CD4-positive, alpha-beta T cell treated with Interferon gamma for 1 hour (primary cell): Measurements from ENCODE around the gene LRR1.
"Not testable (repeated sequence)": the region's sequence is repeated elsewhere in the genome, so short reads cannot be mapped to it uniquely, and the experiment has no call there.

Experiments
- DNase-seq: peaks from one replicate; pipeline ENCODE4 v3.0.0-alpha.2; 2020

Gene LRR1, protein sequence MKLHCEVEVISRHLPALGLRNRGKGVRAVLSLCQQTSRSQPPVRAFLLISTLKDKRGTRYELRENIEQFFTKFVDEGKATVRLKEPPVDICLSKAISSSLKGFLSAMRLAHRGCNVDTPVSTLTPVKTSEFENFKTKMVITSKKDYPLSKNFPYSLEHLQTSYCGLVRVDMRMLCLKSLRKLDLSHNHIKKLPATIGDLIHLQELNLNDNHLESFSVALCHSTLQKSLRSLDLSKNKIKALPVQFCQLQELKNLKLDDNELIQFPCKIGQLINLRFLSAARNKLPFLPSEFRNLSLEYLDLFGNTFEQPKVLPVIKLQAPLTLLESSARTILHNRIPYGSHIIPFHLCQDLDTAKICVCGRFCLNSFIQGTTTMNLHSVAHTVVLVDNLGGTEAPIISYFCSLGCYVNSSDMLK

DNA sequence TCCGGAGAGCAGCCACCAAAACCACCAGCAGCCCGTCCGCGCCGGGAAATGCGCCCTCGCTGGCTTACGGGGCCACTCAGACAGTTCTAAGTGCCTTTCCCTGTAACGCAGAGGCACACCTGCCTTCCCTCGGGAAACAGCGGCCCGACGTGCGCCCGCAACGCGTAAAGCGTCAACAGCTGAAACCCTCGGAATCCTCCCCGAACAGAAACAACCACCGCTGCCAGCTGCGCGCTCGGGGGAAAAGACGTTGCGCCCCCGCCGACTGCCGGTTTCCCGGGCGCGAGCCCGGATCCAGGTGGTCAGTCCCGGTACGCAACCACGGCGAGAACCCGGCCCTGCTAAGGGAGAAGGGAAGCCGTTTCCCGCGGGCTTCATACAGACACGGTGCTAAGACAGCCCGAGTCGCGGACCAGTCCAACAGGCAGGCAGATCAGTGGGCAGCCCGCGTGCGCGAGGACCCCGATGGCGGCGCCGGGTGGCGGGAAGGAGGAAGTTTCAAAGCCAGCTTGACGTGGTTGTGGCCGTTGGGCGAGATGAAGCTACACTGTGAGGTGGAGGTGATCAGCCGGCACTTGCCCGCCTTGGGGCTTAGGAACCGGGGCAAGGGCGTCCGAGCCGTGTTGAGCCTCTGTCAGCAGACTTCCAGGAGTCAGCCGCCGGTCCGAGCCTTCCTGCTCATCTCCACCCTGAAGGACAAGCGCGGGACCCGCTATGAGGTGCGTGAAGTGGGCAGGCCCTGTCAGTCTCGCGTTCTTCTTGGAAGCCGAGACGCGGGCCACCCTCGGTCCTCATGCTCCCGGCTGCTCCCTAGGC lies at the start of gene LRR1:
LRR1 (plus strand) TSS at position 456 of the 816 bp plus-strand sequence; CDS start at position 537, 81 bp downstream.
- peak; percentile 82 for DNase-seq

DNA sequence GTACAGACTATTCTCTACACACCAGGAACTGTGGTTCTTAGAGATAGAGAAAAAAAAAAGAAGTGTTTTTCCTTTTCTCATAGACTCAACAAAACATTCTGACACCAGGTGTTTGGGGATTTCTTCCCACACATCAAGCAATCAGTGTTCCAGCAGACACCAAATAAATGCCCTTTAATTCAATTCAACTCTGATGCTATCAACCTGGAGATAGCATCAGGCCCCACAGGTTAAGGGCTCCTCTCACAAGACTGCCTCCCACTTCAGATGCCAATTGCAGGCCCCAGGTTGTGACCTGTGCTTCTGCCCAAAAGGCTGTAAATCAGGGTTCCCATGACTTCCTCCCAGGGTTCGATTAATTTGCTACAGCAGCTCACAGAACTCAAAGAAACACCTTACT lies 49.3 kb upstream of the LRR1 start:
- no peak for DNase-seq

DNA sequence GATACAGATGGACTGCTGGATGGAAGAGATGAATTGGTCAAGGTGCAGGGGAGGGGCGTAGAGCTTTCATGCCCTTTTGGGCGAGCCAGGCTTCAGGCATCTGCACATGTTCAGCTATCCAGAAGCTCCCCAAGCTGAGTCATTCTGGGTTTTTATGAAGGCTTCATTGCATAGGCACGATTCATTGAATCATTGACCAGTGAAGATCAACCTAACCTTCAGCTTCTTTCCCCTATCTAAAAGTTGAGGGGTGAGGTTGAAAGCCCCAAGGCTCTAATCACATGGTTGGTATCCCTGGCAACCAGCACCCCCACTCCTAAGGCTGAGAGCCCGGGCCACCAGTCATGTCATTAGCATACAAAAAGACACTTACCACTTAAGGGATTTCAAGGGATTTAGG lies 48.9 kb upstream of the LRR1 start:
- no peak for DNase-seq

DNA sequence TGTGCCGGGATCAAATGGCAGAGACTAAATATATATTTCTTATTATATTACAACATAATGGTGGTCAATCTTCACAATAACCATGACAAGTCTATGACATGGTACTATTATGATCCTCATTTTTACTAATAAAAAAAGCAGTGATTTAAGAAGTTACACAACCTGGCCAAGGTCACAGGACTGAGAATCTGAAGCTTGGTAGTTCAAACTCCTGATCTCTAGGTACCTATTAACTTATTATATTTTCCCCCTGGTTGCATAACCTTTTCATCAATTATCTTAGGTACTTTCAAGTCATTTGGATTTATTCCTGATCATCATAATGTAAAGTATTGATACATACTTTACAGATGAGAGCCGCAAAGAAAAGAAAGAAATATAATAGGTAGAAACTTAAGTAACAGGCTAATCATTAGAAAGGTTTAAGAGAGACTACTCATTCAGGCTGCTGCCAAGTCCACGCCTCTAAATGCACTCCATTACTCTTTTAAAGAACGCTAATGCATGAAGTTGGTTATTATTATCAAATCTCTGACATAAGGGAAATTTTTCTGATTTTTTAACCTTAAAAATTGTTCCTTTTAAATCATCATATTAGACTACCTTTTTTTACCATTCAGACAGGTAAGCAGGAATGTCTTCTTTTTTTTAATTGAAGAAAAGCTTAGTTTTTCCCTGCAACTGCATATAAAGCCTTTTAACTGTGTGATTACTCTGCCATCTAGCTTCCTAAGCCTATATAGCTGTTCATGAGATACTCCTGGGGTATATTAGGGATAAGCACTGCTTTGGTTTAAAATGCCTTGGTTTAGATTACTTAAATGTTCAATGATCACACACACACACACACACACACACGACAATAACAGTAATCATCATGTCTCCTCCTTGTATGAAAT lies 48.2 kb upstream of the LRR1 start:
- DNase-seq = no peak

DNA sequence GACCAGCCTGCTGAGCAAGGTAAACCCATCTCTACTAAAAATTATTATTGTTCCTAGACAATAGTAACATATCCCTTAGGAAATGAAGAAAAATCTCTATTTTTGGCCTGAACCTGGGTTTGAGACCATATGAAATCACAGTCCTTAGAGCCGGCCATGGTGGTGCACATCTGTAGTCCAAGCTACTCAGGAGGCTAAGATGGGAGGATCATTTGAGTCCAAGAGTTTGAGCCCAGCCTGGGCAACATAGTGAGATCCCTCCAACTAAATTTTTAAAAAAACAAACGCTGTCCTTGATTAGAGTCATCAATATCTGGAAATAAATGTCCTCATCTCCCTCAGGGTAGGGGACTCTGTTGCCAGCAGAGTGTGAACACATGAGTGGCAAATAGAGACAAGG lies 47.2 kb upstream of the LRR1 start:
- DNase-seq = no peak

DNA sequence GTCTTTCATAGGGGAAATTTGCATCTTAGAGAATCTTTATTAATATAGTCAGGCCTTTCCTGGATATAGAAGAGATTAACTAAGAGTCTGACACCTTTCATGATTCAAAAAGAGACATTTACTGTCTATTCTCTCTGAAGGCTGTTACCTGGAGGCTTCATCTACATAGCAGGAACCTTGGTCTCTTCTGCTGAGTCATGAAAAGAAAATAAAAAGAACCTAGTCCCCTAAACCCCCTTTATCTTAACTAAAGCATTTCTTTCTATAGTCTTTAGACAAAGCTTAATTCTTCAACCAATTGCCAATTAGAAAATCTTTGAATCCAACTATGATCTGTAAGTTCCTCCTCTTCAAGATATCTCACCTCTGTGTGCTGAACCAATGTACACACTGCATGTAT lies 45.6 kb upstream of the LRR1 start:
- DNase-seq = no peak

DNA sequence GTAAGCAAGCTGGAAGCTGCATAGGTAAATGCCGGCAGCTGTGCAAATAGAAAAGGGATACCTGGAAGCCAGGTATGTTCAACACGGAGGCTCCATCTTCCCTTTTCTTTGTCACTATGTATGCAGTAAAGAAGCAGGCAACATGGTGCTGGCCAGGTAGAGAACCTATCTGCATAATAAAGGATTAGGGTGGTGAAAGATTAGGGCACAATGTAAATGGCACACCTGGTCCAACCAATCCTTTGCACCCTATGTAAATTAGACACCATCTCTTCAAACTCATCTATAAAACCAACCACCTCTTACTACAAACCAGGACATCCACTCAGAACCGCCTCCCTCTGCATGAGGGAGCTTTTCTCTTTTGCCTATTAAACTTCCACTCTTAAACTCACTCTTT lies 44.8 kb upstream of the LRR1 start:
- DNase-seq = no peak

DNA sequence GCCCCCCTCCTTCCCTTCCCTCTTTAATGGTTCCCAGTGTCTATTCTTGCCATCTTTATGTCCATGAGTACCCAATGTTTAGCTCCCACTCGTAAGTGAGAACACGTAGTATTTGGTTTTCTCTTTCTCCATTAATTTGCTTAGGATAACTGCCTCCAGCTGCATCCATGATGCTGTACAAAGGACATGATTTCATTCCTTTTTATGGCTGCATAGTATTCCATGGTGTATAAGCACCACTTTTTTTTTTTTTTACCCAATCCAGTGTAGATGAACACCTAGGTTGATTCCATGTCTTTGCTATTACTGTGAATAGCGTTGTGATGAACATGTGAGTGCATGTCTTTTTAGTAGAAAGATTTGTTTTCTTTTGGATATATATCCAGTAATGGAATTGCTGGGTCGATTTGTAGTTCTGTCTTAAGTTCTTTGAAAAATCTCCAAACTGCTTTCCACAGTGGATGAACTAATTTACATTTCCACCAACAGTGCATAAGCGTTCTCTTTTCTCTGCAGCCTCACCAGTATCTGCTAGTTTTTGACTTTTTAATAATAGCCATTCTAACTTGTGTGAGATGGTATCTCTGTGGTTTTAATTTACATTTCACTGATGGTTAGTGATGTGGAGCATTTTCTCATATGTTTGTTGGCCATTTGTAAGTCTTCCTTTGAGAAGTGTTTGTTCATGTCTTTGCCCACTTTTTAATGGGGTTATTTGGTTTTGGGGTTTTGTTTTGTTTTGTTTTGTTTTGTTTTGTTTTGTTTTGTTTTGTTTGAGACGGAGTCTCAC lies 38.6 kb upstream of the LRR1 start:
- DNase-seq = no peak

DNA sequence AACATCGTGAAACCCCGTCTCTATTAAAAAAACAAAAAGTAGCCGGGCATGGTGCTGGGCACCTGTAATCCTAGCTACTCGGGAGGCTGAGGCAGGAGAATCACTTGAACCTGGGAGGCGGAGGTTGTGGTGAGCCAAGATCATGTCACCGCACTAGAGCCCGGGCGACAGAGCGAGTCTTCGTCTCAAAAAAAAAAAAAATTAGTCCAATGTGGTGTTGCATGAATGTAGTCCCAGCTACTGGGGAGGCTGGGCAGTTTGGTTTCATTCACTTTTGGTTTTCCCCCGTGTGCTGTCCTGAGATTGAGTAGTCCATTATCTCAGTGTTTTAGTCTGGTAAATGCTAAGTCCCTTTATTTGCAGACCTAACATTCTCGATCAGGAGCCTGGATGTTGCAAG lies 32.0 kb upstream of the LRR1 start:
- no peak for DNase-seq

DNA sequence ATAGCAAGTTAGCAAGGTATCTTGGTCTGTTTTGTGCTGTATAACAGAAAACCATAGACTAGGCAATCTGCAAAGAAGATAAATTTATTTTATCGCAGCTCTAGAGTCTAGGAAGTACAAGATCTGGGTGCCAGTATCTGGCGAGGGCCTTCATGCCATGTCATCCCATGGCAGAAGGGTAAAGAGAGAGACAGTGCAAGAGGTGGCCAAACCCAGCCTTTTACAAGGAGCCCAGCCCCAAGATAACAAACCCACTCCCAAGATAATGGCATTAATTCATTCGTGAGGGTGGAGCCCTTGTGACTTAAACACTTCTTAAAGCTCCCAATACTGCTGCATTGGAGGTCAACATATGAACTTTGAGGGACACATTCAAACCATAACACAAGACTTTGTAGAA lies 29.5 kb upstream of the LRR1 start:
- DNase-seq = no peak

DNA sequence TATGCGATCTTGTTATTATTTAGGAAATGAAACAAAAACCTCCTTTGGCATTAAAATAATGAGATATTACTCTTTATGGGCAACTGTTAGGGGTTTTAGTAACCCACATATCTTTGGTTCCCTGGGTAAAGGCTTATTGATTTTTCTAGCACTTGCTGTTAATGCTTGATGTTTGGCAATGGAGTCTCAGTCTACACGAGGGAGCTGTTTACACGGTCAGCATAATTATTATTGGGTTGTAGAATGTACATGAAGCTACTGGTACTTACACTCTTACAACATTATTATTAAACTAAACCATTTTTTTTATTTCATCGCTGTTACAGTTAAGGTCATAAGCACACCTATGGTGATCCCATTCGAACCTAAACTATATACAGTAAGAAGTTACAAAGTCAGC lies 24.7 kb upstream of the LRR1 start:
- no peak for DNase-seq

DNA sequence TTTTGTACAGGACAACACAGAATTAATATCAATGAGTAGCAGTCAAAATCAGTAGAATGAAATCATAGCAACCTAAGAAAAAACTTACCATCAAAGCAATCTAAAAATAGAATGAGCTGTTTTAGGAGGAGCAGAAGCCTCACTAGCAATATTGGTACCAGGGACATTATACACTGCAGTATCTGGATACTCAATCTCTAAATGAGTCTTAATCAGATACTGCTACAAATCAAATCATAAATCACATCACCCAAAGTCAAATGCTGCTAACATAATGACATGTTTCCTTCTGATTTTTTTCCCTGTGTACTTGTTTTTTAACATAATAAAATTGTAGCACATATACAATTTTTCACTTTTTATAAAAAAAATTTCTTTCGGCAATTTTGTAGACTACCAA lies 20.6 kb upstream of the LRR1 start:
- DNase-seq = no peak

DNA sequence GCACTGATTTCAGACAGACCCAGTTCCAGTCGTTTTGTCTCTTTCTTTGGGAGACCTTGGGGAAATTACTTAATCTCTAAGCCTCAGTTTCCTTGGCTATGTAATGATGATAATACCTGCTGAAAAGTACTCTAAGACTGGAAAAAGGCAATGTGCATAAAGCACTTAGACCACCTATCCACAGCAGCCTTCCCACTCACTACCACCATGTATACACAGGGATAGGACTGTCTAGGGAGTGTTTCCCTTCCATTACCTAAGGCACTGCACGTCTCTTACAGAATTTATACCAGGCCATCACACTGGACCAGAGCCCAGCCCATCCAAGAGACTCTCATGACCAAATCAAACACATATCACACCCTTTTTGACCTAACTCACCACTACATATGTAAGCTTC lies 18.9 kb upstream of the LRR1 start:
- DNase-seq = no peak

DNA sequence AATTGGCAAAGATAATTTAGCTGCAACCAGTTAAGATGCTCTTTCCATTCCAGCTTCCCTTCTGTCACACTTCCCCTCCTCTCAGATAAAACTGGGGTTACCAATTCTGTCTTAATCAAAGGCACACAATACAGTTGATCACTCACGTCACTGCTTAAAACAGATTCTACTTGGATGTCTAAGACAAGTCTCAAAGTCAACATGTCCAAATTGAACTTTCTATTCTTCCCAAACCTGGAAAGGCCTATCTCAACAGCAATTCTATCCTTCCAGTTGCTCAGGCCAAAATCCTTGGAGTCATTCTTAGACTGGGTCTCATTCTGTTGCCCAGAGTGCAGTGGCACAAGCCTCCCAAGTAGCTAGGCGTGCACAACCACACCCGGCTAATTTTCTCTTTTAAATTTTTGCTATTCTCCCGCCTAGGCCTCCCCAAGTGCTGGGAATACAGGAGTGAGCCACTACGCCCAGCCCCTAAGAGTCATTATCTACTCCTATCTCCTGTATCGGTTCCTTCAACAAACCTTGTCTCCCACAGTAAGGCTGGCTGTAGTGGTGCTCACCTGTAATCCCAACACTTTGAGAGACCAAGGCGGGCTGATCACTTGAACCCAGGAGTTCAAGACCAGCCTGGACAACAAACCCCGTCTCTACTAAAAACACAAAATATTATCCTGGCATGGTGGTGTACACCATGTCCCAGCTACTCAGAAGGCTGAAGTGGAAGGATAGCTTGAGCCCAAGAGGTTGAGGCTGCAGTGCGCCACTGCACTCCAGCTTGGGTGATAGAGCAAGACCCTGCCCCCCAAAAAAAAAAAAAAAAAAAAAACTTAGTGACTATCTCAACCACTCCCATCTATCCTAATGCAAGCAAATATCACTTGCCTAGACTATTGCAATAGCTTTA lies 17.3 kb upstream of the LRR1 start:
- DNase-seq = no peak

DNA sequence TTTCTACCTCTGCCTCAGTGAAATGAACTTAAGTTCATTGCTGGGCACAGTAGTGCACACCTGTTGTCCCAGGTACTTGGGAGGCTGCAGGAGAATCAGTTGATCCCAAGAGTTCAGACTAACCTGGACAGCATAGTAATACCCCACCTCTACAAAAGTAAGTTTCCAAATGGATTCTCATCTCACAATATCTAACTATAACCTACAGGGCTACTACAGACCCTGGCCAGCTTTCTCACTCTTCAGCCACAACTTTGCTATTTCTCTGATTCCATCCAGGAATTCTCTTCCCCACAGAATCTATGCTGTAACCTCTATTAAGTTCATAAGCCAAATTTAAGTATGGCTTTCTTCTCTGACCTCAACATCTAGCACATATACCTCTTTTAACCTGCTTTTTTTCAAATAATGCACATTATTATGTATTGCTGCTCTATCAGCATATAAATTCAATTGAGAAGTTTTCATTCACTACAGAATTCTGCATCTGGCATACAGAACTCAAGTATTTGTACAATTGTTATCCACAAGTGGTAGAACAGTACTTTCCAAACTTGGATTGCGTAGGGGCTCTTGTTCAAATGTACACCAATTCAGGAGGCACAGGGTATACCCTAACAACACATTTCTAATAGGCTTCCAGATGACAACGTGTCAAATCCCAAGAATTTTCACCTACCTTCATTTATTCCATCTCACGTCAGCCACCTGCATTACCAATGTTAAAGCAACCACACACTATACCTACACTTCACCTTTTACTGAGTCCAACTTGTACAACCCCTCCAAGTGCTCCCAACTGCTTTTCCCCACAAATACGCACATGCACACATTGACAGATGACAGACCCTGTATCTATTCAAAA lies 16.4 kb upstream of the LRR1 start:
- no peak for DNase-seq

DNA sequence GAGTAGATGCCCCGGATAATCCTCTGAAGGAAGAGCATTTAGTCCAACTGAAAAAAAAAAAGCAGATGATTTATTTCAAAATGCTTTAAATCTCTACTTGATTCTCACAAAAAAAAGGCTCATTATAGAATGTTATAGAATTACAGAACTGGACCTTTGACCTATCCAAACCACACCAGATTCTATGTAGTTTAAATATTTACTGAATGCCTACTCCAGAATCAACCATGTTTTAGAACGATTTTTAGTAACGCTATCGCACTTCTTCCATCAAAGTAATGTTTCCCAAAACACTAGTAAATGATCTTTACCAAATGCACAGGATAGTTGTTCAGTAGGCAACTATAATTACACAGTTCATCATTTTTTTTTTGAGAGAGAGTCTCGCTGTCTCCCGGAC lies 15.1 kb upstream of the LRR1 start:
- no peak for DNase-seq

DNA sequence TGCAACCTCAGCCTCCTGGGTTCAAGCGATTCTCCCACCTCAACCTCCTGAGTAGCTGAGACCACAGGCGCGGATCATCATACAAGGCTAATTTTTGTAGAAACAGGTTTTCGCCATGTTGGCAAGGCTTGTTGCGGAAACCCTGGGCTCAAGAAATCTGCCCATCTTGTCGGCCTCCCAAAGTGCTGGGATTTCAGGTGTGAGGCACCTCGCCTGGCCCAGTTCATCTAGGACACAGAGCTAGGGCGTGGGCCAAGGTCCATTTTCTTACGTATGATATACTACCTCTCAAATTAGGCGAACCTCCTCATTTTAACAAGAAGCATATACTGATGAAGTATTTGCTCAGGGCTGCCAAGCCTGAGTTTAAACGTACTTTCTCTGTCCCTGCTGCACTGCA lies 14.7 kb upstream of the LRR1 start:
- no peak for DNase-seq

DNA sequence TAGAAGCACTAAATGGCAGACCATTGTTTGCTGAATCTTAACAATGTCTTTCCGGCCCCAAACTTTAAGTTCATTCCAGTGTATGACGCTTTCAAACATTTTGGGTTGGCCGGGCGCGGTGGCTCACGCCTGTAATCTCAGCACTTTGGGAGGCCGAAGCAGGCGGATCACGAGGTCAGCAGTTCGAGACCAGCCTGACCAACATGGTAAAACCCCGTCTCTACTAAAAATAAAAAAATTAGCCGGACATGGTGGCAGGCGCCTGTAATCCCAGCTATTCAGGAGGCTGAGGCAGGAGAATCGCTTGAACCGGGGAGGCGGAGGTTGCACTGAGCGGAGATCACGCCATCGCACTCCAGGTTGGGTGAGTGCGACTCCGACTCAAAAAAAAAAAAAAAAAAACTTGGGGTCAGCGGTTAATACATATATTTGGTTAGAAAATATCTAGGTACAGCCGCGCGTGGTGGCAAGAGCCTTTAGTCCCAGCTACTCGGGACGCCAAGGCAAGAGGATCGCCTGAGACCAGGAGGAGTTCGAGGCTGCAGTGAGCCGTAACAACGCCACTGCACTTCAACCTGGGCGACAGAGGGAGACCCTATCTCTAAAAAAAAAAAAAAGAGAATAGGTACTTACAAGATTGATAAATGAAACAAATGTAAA lies 13.6 kb upstream of the LRR1 start:
- not testable (repeated sequence) for DNase-seq

DNA sequence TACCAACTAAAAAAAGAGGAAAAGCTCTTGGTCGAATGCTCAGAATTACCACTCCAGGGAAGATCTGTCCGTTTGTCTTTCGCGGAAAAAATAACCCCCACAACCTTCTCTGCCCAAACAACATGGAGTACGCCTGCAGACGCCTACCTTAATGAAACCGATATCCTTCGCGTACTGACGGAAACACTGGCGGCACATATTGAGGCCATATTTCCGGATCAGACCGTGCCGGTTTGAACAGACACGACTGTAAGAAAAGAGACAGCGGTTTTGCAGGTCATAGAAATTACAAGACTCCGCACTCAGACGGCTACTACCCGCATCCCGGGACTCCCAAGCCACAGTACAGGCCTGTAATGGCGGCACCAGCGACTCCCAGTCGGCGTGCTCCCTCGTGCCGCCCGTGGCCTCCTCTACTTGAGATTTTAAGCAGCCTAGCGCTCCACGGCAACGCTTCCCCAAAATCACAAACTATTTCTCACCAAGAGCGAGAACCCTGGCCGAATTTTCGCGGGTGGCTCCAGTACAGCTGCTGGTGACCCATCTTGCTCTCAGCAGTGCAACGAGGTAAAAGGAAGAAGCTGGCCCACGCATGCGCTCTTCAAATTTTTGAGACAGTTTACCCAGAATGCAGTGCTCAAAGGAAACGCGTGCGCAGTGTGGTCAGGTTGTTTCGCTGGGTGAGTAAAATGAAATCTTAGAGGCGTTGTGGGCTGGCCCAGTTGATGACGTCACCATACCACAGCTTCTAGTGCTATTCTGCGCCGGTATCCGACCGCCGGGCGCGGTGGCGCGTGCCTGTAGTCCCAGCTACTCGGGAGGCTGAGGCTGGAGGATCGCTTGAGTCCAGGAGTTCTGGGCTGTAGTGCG lies 12.7 kb upstream of the LRR1 start, which contains the start of gene RPS29:
RPS29 (minus strand) TSS at position 578 of the 870 bp plus-strand sequence; CDS start at position 544, 34 bp downstream.
- DNase-seq = peak; percentile 98
